SK-N-SH (cell line): ENCODE measurements around the gene HK1. TPM values are rescaled to one million over a fixed set of nuclear protein-coding genes. Genes with fewer than 3 reads are reported as not detected.

Experiments used
- CTCF ChIA-PET: fragments of 300-600, 350-600 bp; formaldehyde crosslinking; extraction: SDS; loops from one replicate; lab custom pipeline; 2021; lab: Yijun Ruan, JAX
- POLR2A ChIA-PET: fragments of 350-600 bp; sonication (Branson Sonifier 250); formaldehyde crosslinking; extraction: SDS; loops from one replicate; lab custom pipeline; 2020; ENCODE audit warnings: antibody characterized with exemption, inconsistent platforms; lab: Yijun Ruan, JAX
- DNase-seq: peaks from one replicate; pipeline ENCODE4 v3.0.0; 2012
- H2AFZ ChIP-seq: fragments of 200-600 bp; sonication (generic); 2 replicates; pipeline ENCODE4 v1.8.1; 2016; ENCODE audit warnings: antibody characterized with exemption, mild to moderate bottlenecking, low read depth
- H3F3A ChIP-seq: fragments of 200-600 bp; sonication (generic); replicated peaks from 2 replicates; pipeline ENCODE3; 2016; ENCODE audit warnings: antibody characterized with exemption, mild to moderate bottlenecking; ENCODE audit not compliant: insufficient read depth
- H3K27ac ChIP-seq, 2 experiments: fragments of 200-500 bp in 1 of 2; fragments of 200-600 bp in 1 of 2; sonication (Bioruptor generic) in 1 of 2; sonication (generic), shearing (Covaris generic) in 1 of 2; 2 replicates each; pipeline versions ENCODE4 v1.5.1 to v1.6.1; 2014 to 2016; ENCODE audit warnings: low read depth in 2 of 2, inconsistent platforms in 1 of 2, low read length in 1 of 2, mild to moderate bottlenecking in 1 of 2, mixed read lengths in 1 of 2
- H3K27me3 ChIP-seq: fragments of 200-600 bp; sonication (generic), shearing (Covaris generic); 2 replicates; pipeline ENCODE4 v1.6.1; 2016; ENCODE audit warnings: mixed run types; ENCODE audit not compliant: insufficient read depth
- H3K36me3 ChIP-seq, 2 experiments: fragments of 200-500 bp in 1 of 2; fragments of 200-600 bp in 1 of 2; sonication (Bioruptor generic) in 1 of 2; sonication (generic) in 1 of 2; replicated peaks in 1 of 2; 2 replicates each; pipeline versions ENCODE3 to v1.5.1; 2014 to 2016; ENCODE audit warnings: low read length in 1 of 2, mild to moderate bottlenecking in 1 of 2; ENCODE audit not compliant: insufficient read depth in 2 of 2, control insufficient read depth in 1 of 2
- H3K4me1 ChIP-seq, 2 experiments: fragments of 200-500 bp in 1 of 2; fragments of 200-600 bp in 1 of 2; sonication (Bioruptor generic) in 1 of 2; sonication (generic), shearing (Covaris generic) in 1 of 2; 2 replicates each; pipeline versions ENCODE4 v1.5.1 to v1.6.1; 2014 to 2016; ENCODE audit warnings: low read depth in 1 of 2, low read length in 1 of 2, mixed run types in 1 of 2; ENCODE audit not compliant: insufficient read depth in 2 of 2, control insufficient read depth in 1 of 2
- H3K4me2 ChIP-seq: fragments of 200-600 bp; sonication (generic), shearing (Covaris generic); 2 replicates; pipeline ENCODE4 v1.6.1; 2017; ENCODE audit warnings: mixed run types
- H3K4me3 ChIP-seq, 2 experiments: fragments of 200-500 bp in 1 of 2; fragments of 200-600 bp in 1 of 2; sonication (Bioruptor generic) in 1 of 2; sonication (generic), shearing (Covaris generic) in 1 of 2; 2 replicates each; pipeline versions ENCODE4 v1.5.1 to v1.8.1; 2014 to 2016; ENCODE audit warnings: low read depth in 2 of 2, inconsistent platforms in 1 of 2, low read length in 1 of 2, mild to moderate bottlenecking in 1 of 2, mixed read lengths in 1 of 2, moderate library complexity in 1 of 2
- H3K79me2 ChIP-seq: fragments of 200-600 bp; sonication (generic); 2 replicates; pipeline ENCODE4 v1.8.1; 2017; ENCODE audit warnings: mild to moderate bottlenecking; ENCODE audit not compliant: insufficient read depth
- H3K9ac ChIP-seq: fragments of 200-600 bp; sonication (generic); 2 replicates; pipeline ENCODE4 v1.6.1; 2017; ENCODE audit warnings: mixed run types
- H3K9me2 ChIP-seq: fragments of 200-600 bp; sonication (generic); 2 replicates; pipeline ENCODE4 v1.6.1; 2017; ENCODE audit warnings: mixed run types
- H3K9me3 ChIP-seq: fragments of 200-600 bp; sonication (generic); 2 replicates; pipeline ENCODE4 v1.6.1; 2017; ENCODE audit warnings: mixed run types, mild to moderate bottlenecking, moderate library complexity
- H4K20me1 ChIP-seq: fragments of 200-600 bp; sonication (generic); 2 replicates; pipeline ENCODE4 v1.6.1; 2017; ENCODE audit warnings: mild to moderate bottlenecking, mixed run types; ENCODE audit not compliant: insufficient read depth
- ELF1 ChIP-seq: IDR thresholded peaks from 2 replicates; pipeline ENCODE4 v1.4.0; 2012
- FOXM1 ChIP-seq: IDR thresholded peaks from 2 replicates; pipeline ENCODE4 v1.4.0; 2012; ENCODE audit warnings: low read depth, mild to moderate bottlenecking
- GABPA ChIP-seq: IDR thresholded peaks from 2 replicates; pipeline ENCODE4 v1.4.0; 2012; ENCODE audit warnings: low read depth, mild to moderate bottlenecking
- GATA2 ChIP-seq: sonication (generic); formaldehyde crosslinking; IDR thresholded peaks from 2 replicates; pipeline ENCODE4 v1.5.0; 2020; ENCODE audit warnings: mild to moderate bottlenecking, missing genetic modification reagents
- JUND ChIP-seq: IDR thresholded peaks from 2 replicates; pipeline ENCODE4 v1.4.0; 2012
- MAX ChIP-seq: IDR thresholded peaks from 2 replicates; pipeline ENCODE4 v1.4.0; 2012; ENCODE audit warnings: low read depth
- MEF2A ChIP-seq: IDR thresholded peaks from 2 replicates; pipeline ENCODE4 v1.4.0; 2012; ENCODE audit warnings: low read depth, borderline replicate concordance
- MXI1 ChIP-seq: IDR thresholded peaks from 2 replicates; pipeline ENCODE4 v1.6.1; 2012; ENCODE audit warnings: mild to moderate bottlenecking, low read depth, low read length, improper control_type of control experiment
- NFIC ChIP-seq: IDR thresholded peaks from 2 replicates; pipeline ENCODE4 v1.4.0; 2012; ENCODE audit warnings: borderline replicate concordance
- NRF1 ChIP-seq: IDR thresholded peaks from 2 replicates; pipeline ENCODE4 v1.6.1; 2012; ENCODE audit warnings: low read depth, mild to moderate bottlenecking, low read length
- PBX3 ChIP-seq: IDR thresholded peaks from 2 replicates; pipeline ENCODE4; 2012
- RCOR1 ChIP-seq: fragments of 150-350 bp; IDR thresholded peaks from 2 replicates; pipeline ENCODE4 v1.6.1; 2017; ENCODE audit warnings: antibody characterized with exemption, low read length
- REST ChIP-seq: IDR thresholded peaks from 2 replicates; pipeline ENCODE4 v1.6.1; 2012; ENCODE audit warnings: mild to moderate bottlenecking, low read depth, low read length, moderate library complexity
- SMC3 ChIP-seq: IDR thresholded peaks from 2 replicates; pipeline ENCODE4 v1.6.1; 2012; ENCODE audit warnings: low read depth, low read length, improper control_type of control experiment
- TEAD4 ChIP-seq: IDR thresholded peaks from 2 replicates; pipeline ENCODE4 v1.4.0; 2012; ENCODE audit warnings: mild to moderate bottlenecking, borderline replicate concordance; ENCODE audit not compliant: insufficient read depth
- USF2 ChIP-seq: fragments of 150-350 bp; IDR thresholded peaks from 2 replicates; pipeline ENCODE4 v1.6.1; 2017; ENCODE audit warnings: antibody characterized with exemption, low read length, low read depth, borderline replicate concordance
- WGBS: methylation state at CpG from one replicate; pipeline ENCODE4 v1.1.6; 2017; ENCODE audit warnings: low lambda C conversion rate; 5-methylcytosine and 5-hydroxymethylcytosine counted together
- polyA plus RNA-seq, 3 experiments: library from polyadenylated mRNA; depleted of rRNA; stranded (reverse); fragments of >200 nt; gene quantifications; 2 replicates each; pipeline ENCODE4 v1.2.3, GENCODE V29; 2012
- TF ChIP-seq, protein P1 (sequence below): IDR thresholded peaks from 2 replicates; pipeline ENCODE4 v1.4.0; 2012; ENCODE audit warnings: low read depth, borderline replicate concordance

HK1 gene
- polyA plus RNA-seq, 1 of the 3 experiments (the other 2 are of a cell fraction), result 38.7 TPM

DNA sequence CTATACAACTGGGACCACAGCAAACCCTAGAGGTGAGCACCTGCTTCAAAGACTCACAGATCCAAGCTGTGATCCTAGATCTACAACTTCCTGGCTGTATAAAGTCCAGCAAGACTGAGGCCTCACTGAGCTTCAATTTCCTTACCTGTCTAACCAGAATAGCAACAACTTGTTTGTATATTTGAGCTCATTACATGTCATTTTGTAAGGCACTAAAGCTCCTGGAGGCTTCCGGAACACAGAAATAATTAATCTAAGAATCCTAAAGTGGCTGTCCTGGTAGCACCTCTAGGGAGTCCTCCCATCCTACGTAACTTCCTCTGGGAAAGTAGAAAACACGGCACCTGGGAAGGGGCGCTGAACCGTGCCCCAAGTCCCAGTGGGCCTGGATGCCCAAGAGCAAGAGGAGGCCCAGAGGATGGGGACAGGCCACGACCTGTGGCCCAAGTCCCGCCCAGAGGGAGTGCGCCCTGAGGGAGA, 39.4 kb downstream of the HK1 start:
- Histone ChIP-seq H3K4me3 (peak overlapping the region; percentile 96 to 97; a peak in 3 of 4 replicates), H4K20me1 (peaks cover 31% of the 10 kb centered on the region), H3K4me2 (peak overlapping the region; percentile 97), H3K9me2 (no peaks in the 10 kb centered on the region), H3K9ac (no peak overlapping the region), H3F3A (peaks cover 7% of the 10 kb centered on the region), H3K4me1 (peaks cover 22 to 40% of the 10 kb centered on the region in 2 experiments; a peak in 2 of 4 replicates), H3K27ac (peak overlapping the region in 1 of 2 experiments; percentile 85; a peak in 2 of 4 replicates), H3K79me2 (peaks cover 39% of the 10 kb centered on the region), H3K36me3 (no peaks in the 10 kb centered on the region), H3K27me3 (no peaks in the 10 kb centered on the region), H3K9me3 (no peaks in the 10 kb centered on the region), H2AFZ (peak overlapping the region; percentile 91; the same call in 1 of the 2 replicates)
- CTCF ChIA-PET, result interaction anchor here (0.6 to 1.5 kb wide), 4 partner anchors 16 to 399 kb away, joined by 3 to 4 read pairs (median 4); no protein-coding TSS in a partner anchor
- TF ChIP-seq MAX (no peak), MEF2A (no peak), JUND (no peak), SMC3 (no peak), GATA2 (CRISPR knock-in tag) (no peak), REST (no peak), RCOR1 (no peak), TEAD4 (no peak), USF2 (no peak), PBX3 (no peak), NRF1 (no peak), GABPA (no peak), NFIC (no peak), MXI1 (no peak), ELF1 (no peak), FOXM1 (no peak)
- TF ChIP-seq, protein P1, sequence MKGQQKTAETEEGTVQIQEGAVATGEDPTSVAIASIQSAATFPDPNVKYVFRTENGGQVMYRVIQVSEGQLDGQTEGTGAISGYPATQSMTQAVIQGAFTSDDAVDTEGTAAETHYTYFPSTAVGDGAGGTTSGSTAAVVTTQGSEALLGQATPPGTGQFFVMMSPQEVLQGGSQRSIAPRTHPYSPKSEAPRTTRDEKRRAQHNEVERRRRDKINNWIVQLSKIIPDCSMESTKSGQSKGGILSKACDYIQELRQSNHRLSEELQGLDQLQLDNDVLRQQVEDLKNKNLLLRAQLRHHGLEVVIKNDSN, result no peak
- POLR2A ChIA-PET, result interaction anchor here (1.4 kb wide), 1 partner anchor 29 kb away, joined by 3 read pairs; no protein-coding TSS in a partner anchor
- no peak for DNase-seq
- 85% methylated on average over 7 of the region's 8 CpGs for WGBS
